H1 (cell line): ENCODE results near the gene GMFB.

ENCODE experiments used
- CEBPB ChIP-seq: IDR thresholded peaks from 2 replicates; pipeline ENCODE4 v1.6.1; 2012; ENCODE audit warnings: low read depth, low read length
- CTCF ChIP-seq, 3 experiments: IDR thresholded peaks; 1 replicate in 2 of 3; 2 replicates in 1 of 3; pipeline versions ENCODE4 v1.5.1 to v1.6.1; 2011; ENCODE audit warnings: low read length in 3 of 3, mild to moderate bottlenecking in 3 of 3, inconsistent platforms in 2 of 3, low read depth in 1 of 3, moderate library complexity in 1 of 3; ENCODE audit not compliant: insufficient read depth in 1 of 3; ENCODE audit errors: control extremely low read depth in 1 of 3

- TF ChIP-seq CTCF (IDR thresholded peaks at IDR 0.05; ENCODE audit: control extremely low read depth in 1 of 3, insufficient read depth in 1 of 3, low read depth in 1 of 3, low read length in 3 of 3), result no peak
- no peak for TF ChIP-seq CEBPB
These were observed 1.1 kb upstream of the GMFB start for GRCh38 chr14:54489731-54490444.
